ENCODE measurements around the gene GOLGA6L26. TPM values are rescaled to one million over a fixed set of nuclear protein-coding genes. Genes with fewer than 3 reads are reported as not detected.
A peak's percentile ranks its signal among the peaks of the same experiment; 100 is the strongest.
"Not testable (repeated sequence)": the region's sequence is repeated elsewhere in the genome, so short reads cannot be mapped to it uniquely, and the experiment has no call there.

The GOLGA6L26 gene
- total RNA-seq, 4 donors from 2014 or later: not detected

GRCh38 chr15:23311233-23311632 lies 22.8 kb downstream of the GOLGA6L26 start:
- H3K27ac ChIP-seq, H3K4me3 ChIP-seq, H3K4me1 ChIP-seq, H3K9me3 ChIP-seq, DNase-seq, H3K27me3 ChIP-seq: not testable (repeated sequence)
- H3K36me3 ChIP-seq: peaks cover 0 to 39% (median 0%) of the 10 kb centered on the region in 3 donors

GRCh38 chr15:23305921-23306320 lies 28.1 kb downstream of the GOLGA6L26 start:
- Histone ChIP-seq H3K4me1 (peaks cover 0 to 17% (median 0%) of the 10 kb centered on the region in 4 donors), H3K36me3 (peaks cover 0 to 33% (median 0%) of the 10 kb centered on the region in 3 donors)
- H3K27ac ChIP-seq, H3K4me3 ChIP-seq, H3K27me3 ChIP-seq, H3K9me3 ChIP-seq, DNase-seq: not testable (repeated sequence)

GRCh38 chr15:23304805-23305204 lies 29.2 kb downstream of the GOLGA6L26 start:
- not testable (repeated sequence) for H3K27ac ChIP-seq, H3K27me3 ChIP-seq, DNase-seq, H3K9me3 ChIP-seq
- Histone ChIP-seq H3K4me1 (peaks cover 0 to 17% (median 0%) of the 10 kb centered on the region in 4 donors), H3K4me3 (peak overlapping the region in 2 of 4 donors; percentile 56), H3K36me3 (peaks cover 0 to 22% (median 0%) of the 10 kb centered on the region in 3 donors)

- H3K9me3 ChIP-seq, H3K27me3 ChIP-seq, DNase-seq: not testable (repeated sequence)
- peaks cover 0 to 17% (median 0%) of the 10 kb centered on the region in 3 donors for H3K36me3 ChIP-seq
- H3K4me1 ChIP-seq: peaks cover 0 to 17% (median 0%) of the 10 kb centered on the region in 4 donors
- H3K27ac ChIP-seq: peak overlapping the region in 3 of 4 donors; percentile 24 to 81 (median 62)
- peak overlapping the region; percentile 38 to 56 (median 48) for H3K4me3 ChIP-seq
These were observed 29.7 kb downstream of the GOLGA6L26 start for GRCh38 chr15:23304267-23304666.

- H3K4me1 ChIP-seq: peaks cover 0 to 17% (median 0%) of the 10 kb centered on the region in 4 donors
- TF ChIP-seq POLR2A (IDR thresholded peaks at IDR 0.05): peak in 1 of 2 donors; percentile 30
- H3K9me3 ChIP-seq, H3K27me3 ChIP-seq: not testable (repeated sequence)
- H3K36me3 ChIP-seq: peaks cover 0 to 11% (median 0%) of the 10 kb centered on the region in 3 donors
- H3K4me3 ChIP-seq: peak overlapping the region; percentile 38 to 56 (median 48)
- peak in 2 of 3 donors; percentile 69 to 76 for DNase-seq
- peak overlapping the region; percentile 17 to 81 (median 43) for H3K27ac ChIP-seq
These were observed 30.3 kb downstream of the GOLGA6L26 start for GRCh38 chr15:23303654-23304053.

- not testable (repeated sequence) for H3K27ac ChIP-seq, H3K27me3 ChIP-seq, DNase-seq, H3K9me3 ChIP-seq
- H3K4me3 ChIP-seq: peak overlapping the region in 2 of 4 donors; percentile 39
- H3K4me1 ChIP-seq: peaks cover 0 to 17% (median 0%) of the 10 kb centered on the region in 4 donors
- peaks cover 0 to 10% (median 0%) of the 10 kb centered on the region in 3 donors for H3K36me3 ChIP-seq
These were observed 30.8 kb downstream of the GOLGA6L26 start for GRCh38 chr15:23303246-23303645.

Small RNA genes lying within 50 kb of the gene (small RNA-seq; reads per million reads assigned to genes)
- gene RN7SL536P: 0 reads per million in 2 donors

Other genes starting within 250 kb of the GOLGA6L26 start
- gene GOLGA6L1, start 197.4 kb downstream of the GOLGA6L26 start, total RNA-seq: not detected
- gene GOLGA8S, start 20.6 kb upstream of the GOLGA6L26 start, total RNA-seq: under 1 TPM in 1 of 4 donors, not detected in 3; 0.13 TPM
- gene GOLGA6L2, start 113.0 kb upstream of the GOLGA6L26 start, total RNA-seq: not detected
- 1 to 10 TPM in 1 of 4 donors, not detected in 3; 1.2 TPM for gene MKRN3, start 231.5 kb upstream of the GOLGA6L26 start, total RNA-seq

Measured in Peyer's patch (tissue), 4 donors.